ENCODE measurements around the gene ACYP2.
"Not testable (repeated sequence)": the region's sequence is repeated elsewhere in the genome, so short reads cannot be mapped to it uniquely, and the experiment has no call there.

The ACYP2 gene

GRCh38 chr2:54271843-54272627 is 156.6 kb downstream of the ACYP2 start:
- DNase-seq (ENCODE audit: low read depth): no peak

- no peak for DNase-seq (ENCODE audit: low read depth)
Observed at GRCh38 chr2:54274781-54275242, 159.4 kb downstream of the ACYP2 start.

- no peak for DNase-seq (ENCODE audit: low read depth)
Observed at GRCh38 chr2:54275541-54275940, 160.1 kb downstream of the ACYP2 start.

- DNase-seq (ENCODE audit: low read depth): no peak
Observed at GRCh38 chr2:54279385-54279784, 164.0 kb downstream of the ACYP2 start.

GRCh38 chr2:54284826-54285225 is 169.4 kb downstream of the ACYP2 start:
- no peak for DNase-seq (ENCODE audit: low read depth)

GRCh38 chr2:54285451-54285850 is 170.0 kb downstream of the ACYP2 start:
- no peak for DNase-seq (ENCODE audit: low read depth)

GRCh38 chr2:54287532-54287931 is 172.1 kb downstream of the ACYP2 start:
- no peak for DNase-seq (ENCODE audit: low read depth)

- DNase-seq (ENCODE audit: low read depth): no peak
Observed at GRCh38 chr2:54289917-54290316, 174.5 kb downstream of the ACYP2 start.

- no peak for DNase-seq (ENCODE audit: low read depth)
Observed at GRCh38 chr2:54290356-54291025, 175.1 kb downstream of the ACYP2 start.

GRCh38 chr2:54294665-54295064 is 179.2 kb downstream of the ACYP2 start:
- not testable (repeated sequence) for DNase-seq (ENCODE audit: low read depth)

- DNase-seq (ENCODE audit: low read depth): no peak
Observed at GRCh38 chr2:54295911-54296310, 180.5 kb downstream of the ACYP2 start.

GRCh38 chr2:54298514-54298913 is 183.1 kb downstream of the ACYP2 start:
- no peak for DNase-seq (ENCODE audit: low read depth)

GRCh38 chr2:54303631-54304030 is 188.2 kb downstream of the ACYP2 start:
- no peak for DNase-seq (ENCODE audit: low read depth)

GRCh38 chr2:54306556-54306955 is 191.1 kb downstream of the ACYP2 start:
- no peak for DNase-seq (ENCODE audit: low read depth)

GRCh38 chr2:54308186-54308585 is 192.8 kb downstream of the ACYP2 start:
- no peak for DNase-seq (ENCODE audit: low read depth)

GRCh38 chr2:54308782-54309181 is 193.4 kb downstream of the ACYP2 start:
- no peak for DNase-seq (ENCODE audit: low read depth)

GRCh38 chr2:54310311-54310710 is 194.9 kb downstream of the ACYP2 start:
- no peak for DNase-seq (ENCODE audit: low read depth)

GRCh38 chr2:54310961-54311360 is 195.5 kb downstream of the ACYP2 start:
- DNase-seq (ENCODE audit: low read depth): no peak

- no peak for DNase-seq (ENCODE audit: low read depth)
Observed at GRCh38 chr2:54313147-54313546, 197.7 kb downstream of the ACYP2 start.

- no peak for DNase-seq (ENCODE audit: low read depth)
Observed at GRCh38 chr2:54317973-54318372, 202.6 kb downstream of the ACYP2 start.

GRCh38 chr2:54318821-54319220 is 203.4 kb downstream of the ACYP2 start:
- no peak for DNase-seq (ENCODE audit: low read depth)

- no peak for DNase-seq (ENCODE audit: low read depth)
Observed at GRCh38 chr2:54321047-54321446, 205.6 kb downstream of the ACYP2 start.

- not testable (repeated sequence) for DNase-seq (ENCODE audit: low read depth)
Observed at GRCh38 chr2:54324517-54324916, 209.1 kb downstream of the ACYP2 start.

GRCh38 chr2:54325148-54325547 is 209.7 kb downstream of the ACYP2 start:
- no peak for DNase-seq (ENCODE audit: low read depth)

Data from activated T-helper 9 cell treated with anti-CD3 and anti-CD28 coated beads, Interleukin-2, amount 50 U/mL, for 16 hours (primary cell).